ENCODE measurements around the gene TLK2. TPM values are rescaled to one million over a fixed set of nuclear protein-coding genes. Genes with fewer than 3 reads are reported as not detected.
"Not testable (repeated sequence)": the region's sequence is repeated elsewhere in the genome, so short reads cannot be mapped to it uniquely, and the experiment has no call there.

TLK2 gene
- total RNA-seq, 1 experiment from 2014 or later: 54.6 TPM

GRCh38 chr17:62516376-62516775 is 37.8 kb downstream of the TLK2 start:
- POLR2A ChIA-PET; BruUV-seq (replicated peaks); ATAC-seq; H3K27me3 ChIP-seq (ENCODE audit: control insufficient read depth, insufficient read depth, low read length); H3K36me3 ChIP-seq (ENCODE audit: control insufficient read depth, insufficient read depth, low read length); CTCF ChIA-PET; H3K4me1 ChIP-seq (ENCODE audit: control insufficient read depth, insufficient read depth, low read length); intact Hi-C loops (cut with micrococcal nuclease; ENCODE audit: unreplicated experiment); H3K27ac ChIP-seq (ENCODE audit: low read length); DNase-seq (ENCODE audit: low read depth, low spot score); H3K4me3 ChIP-seq (ENCODE audit: low read depth in 2 of 2, low read length in 2 of 2); H3K9me3 ChIP-seq (ENCODE audit: control insufficient read depth, insufficient read depth, low read depth, low read length); in situ Hi-C loops (cut with HindIII; ENCODE audit: low pct_unique_long_range_greater_than_20kb, low sequenced_read_pairs): not testable (repeated sequence)

GRCh38 chr17:62521295-62521694 is 42.7 kb downstream of the TLK2 start:
- H3K9me3 ChIP-seq (ENCODE audit: control insufficient read depth, insufficient read depth, low read depth, low read length); POLR2A ChIA-PET; intact Hi-C loops (cut with micrococcal nuclease; ENCODE audit: unreplicated experiment); H3K27me3 ChIP-seq (ENCODE audit: control insufficient read depth, insufficient read depth, low read length); H3K4me3 ChIP-seq (ENCODE audit: low read depth in 2 of 2, low read length in 2 of 2); H3K36me3 ChIP-seq (ENCODE audit: control insufficient read depth, insufficient read depth, low read length); DNase-seq (ENCODE audit: low read depth, low spot score); H3K27ac ChIP-seq (ENCODE audit: low read length); H3K4me1 ChIP-seq (ENCODE audit: control insufficient read depth, insufficient read depth, low read length); in situ Hi-C loops (cut with HindIII; ENCODE audit: low pct_unique_long_range_greater_than_20kb, low sequenced_read_pairs); BruUV-seq (replicated peaks): not testable (repeated sequence)
- CTCF ChIA-PET: interaction anchor here (0.7 kb wide), 1 partner anchor 28 kb away, joined by 4 read pairs; no protein-coding TSS in a partner anchor
- peak; percentile 45; the same call in 1 of the 2 replicates for ATAC-seq

DNA sequence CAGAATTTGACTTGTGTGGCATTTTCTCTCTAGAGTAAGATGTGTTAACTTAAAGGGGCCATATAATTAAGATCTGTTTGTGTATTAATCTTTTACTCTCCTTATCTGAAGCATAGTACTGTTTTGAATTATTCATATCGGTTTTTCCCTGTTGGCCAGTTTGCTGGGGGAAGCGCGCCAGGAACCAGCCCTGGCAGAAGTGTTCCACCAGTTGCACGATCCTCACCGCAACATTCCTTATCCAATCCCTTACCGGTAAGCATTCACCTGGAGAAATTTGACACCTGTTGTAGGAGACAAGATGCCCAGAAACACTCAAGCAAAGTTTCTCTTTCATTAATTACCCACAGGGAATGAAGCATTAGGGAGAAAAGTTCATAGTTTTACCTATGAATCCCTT is 45.5 kb downstream of the TLK2 start:
- POLR2A ChIA-PET: not testable (repeated sequence)

GRCh38 chr17:62525317-62525716 is 46.7 kb downstream of the TLK2 start:
- H3K36me3 ChIP-seq (ENCODE audit: control insufficient read depth, insufficient read depth, low read length); DNase-seq (ENCODE audit: low read depth, low spot score); H3K9me3 ChIP-seq (ENCODE audit: control insufficient read depth, insufficient read depth, low read depth, low read length); ATAC-seq; H3K27me3 ChIP-seq (ENCODE audit: control insufficient read depth, insufficient read depth, low read length); POLR2A ChIA-PET; H3K4me1 ChIP-seq (ENCODE audit: control insufficient read depth, insufficient read depth, low read length); H3K27ac ChIP-seq (ENCODE audit: low read length); CTCF ChIA-PET; H3K4me3 ChIP-seq (ENCODE audit: low read depth in 2 of 2, low read length in 2 of 2); in situ Hi-C loops (cut with HindIII; ENCODE audit: low pct_unique_long_range_greater_than_20kb, low sequenced_read_pairs); intact Hi-C loops (cut with micrococcal nuclease; ENCODE audit: unreplicated experiment); BruUV-seq (replicated peaks): not testable (repeated sequence)

More for the DNA sequence above, 45.5 kb downstream of the TLK2 start:
- H3K36me3 ChIP-seq (ENCODE audit: control insufficient read depth, insufficient read depth, low read length); H3K9me3 ChIP-seq (ENCODE audit: control insufficient read depth, insufficient read depth, low read depth, low read length); CTCF ChIA-PET; intact Hi-C loops (cut with micrococcal nuclease; ENCODE audit: unreplicated experiment); H3K27me3 ChIP-seq (ENCODE audit: control insufficient read depth, insufficient read depth, low read length); H3K4me3 ChIP-seq (ENCODE audit: low read depth in 2 of 2, low read length in 2 of 2); H3K4me1 ChIP-seq (ENCODE audit: control insufficient read depth, insufficient read depth, low read length); in situ Hi-C loops (cut with HindIII; ENCODE audit: low pct_unique_long_range_greater_than_20kb, low sequenced_read_pairs); DNase-seq (ENCODE audit: low read depth, low spot score); H3K27ac ChIP-seq (ENCODE audit: low read length); ATAC-seq; BruUV-seq (replicated peaks): not testable (repeated sequence)

- intact Hi-C loops (cut with micrococcal nuclease; ENCODE audit: unreplicated experiment); H3K36me3 ChIP-seq (ENCODE audit: control insufficient read depth, insufficient read depth, low read length); ATAC-seq; CTCF ChIA-PET; BruUV-seq (replicated peaks); POLR2A ChIA-PET; H3K27ac ChIP-seq (ENCODE audit: low read length); H3K9me3 ChIP-seq (ENCODE audit: control insufficient read depth, insufficient read depth, low read depth, low read length); DNase-seq (ENCODE audit: low read depth, low spot score); H3K4me1 ChIP-seq (ENCODE audit: control insufficient read depth, insufficient read depth, low read length); in situ Hi-C loops (cut with HindIII; ENCODE audit: low pct_unique_long_range_greater_than_20kb, low sequenced_read_pairs); H3K27me3 ChIP-seq (ENCODE audit: control insufficient read depth, insufficient read depth, low read length); H3K4me3 ChIP-seq (ENCODE audit: low read depth in 2 of 2, low read length in 2 of 2): not testable (repeated sequence)
Measured at GRCh38 chr17:62530936-62531335, 52.3 kb downstream of the TLK2 start.

- H3K27ac ChIP-seq (ENCODE audit: low read length); H3K27me3 ChIP-seq (ENCODE audit: control insufficient read depth, insufficient read depth, low read length); DNase-seq (ENCODE audit: low read depth, low spot score); H3K9me3 ChIP-seq (ENCODE audit: control insufficient read depth, insufficient read depth, low read depth, low read length); intact Hi-C loops (cut with micrococcal nuclease; ENCODE audit: unreplicated experiment); in situ Hi-C loops (cut with HindIII; ENCODE audit: low pct_unique_long_range_greater_than_20kb, low sequenced_read_pairs); CTCF ChIA-PET; H3K36me3 ChIP-seq (ENCODE audit: control insufficient read depth, insufficient read depth, low read length); H3K4me1 ChIP-seq (ENCODE audit: control insufficient read depth, insufficient read depth, low read length); POLR2A ChIA-PET; H3K4me3 ChIP-seq (ENCODE audit: low read depth in 2 of 2, low read length in 2 of 2); ATAC-seq: not testable (repeated sequence)
- BruUV-seq (replicated peaks): TSS peak; percentile 4
Measured at GRCh38 chr17:62536557-62536956, 57.9 kb downstream of the TLK2 start.

DNA sequence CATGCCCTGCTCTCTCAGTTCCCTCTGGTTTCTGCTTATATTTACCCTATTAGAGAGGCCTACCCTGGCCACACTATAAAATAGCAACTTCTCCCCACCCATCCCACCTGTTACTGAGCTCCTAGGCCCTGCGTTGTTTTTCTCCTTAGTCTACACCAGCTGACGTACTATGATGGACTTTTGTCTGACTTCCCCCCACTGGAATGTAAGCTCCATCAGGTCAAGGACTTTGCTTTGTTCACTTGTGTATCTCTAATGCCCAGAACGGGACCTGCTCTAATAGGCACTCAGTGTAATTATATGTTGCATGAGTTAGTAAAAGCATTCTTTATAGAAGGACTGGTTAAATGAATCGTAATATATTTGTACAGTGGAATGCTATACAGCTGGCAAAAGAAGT is 62.4 kb downstream of the TLK2 start:
- in situ Hi-C loops (cut with HindIII; ENCODE audit: low pct_unique_long_range_greater_than_20kb, low sequenced_read_pairs); H3K9me3 ChIP-seq (ENCODE audit: control insufficient read depth, insufficient read depth, low read depth, low read length); ATAC-seq; DNase-seq (ENCODE audit: low read depth, low spot score); H3K4me1 ChIP-seq (ENCODE audit: control insufficient read depth, insufficient read depth, low read length); BruUV-seq (replicated peaks); H3K27me3 ChIP-seq (ENCODE audit: control insufficient read depth, insufficient read depth, low read length); H3K27ac ChIP-seq (ENCODE audit: low read length); POLR2A ChIA-PET; H3K36me3 ChIP-seq (ENCODE audit: control insufficient read depth, insufficient read depth, low read length); intact Hi-C loops (cut with micrococcal nuclease; ENCODE audit: unreplicated experiment); H3K4me3 ChIP-seq (ENCODE audit: low read depth in 2 of 2, low read length in 2 of 2); CTCF ChIA-PET: not testable (repeated sequence)

- DNase-seq (ENCODE audit: low read depth, low spot score); POLR2A ChIA-PET; CTCF ChIA-PET; BruUV-seq (replicated peaks); ATAC-seq; H3K9me3 ChIP-seq (ENCODE audit: control insufficient read depth, insufficient read depth, low read depth, low read length); in situ Hi-C loops (cut with HindIII; ENCODE audit: low pct_unique_long_range_greater_than_20kb, low sequenced_read_pairs); H3K27me3 ChIP-seq (ENCODE audit: control insufficient read depth, insufficient read depth, low read length); intact Hi-C loops (cut with micrococcal nuclease; ENCODE audit: unreplicated experiment); H3K4me3 ChIP-seq (ENCODE audit: low read depth in 2 of 2, low read length in 2 of 2); H3K27ac ChIP-seq (ENCODE audit: low read length); H3K4me1 ChIP-seq (ENCODE audit: control insufficient read depth, insufficient read depth, low read length); H3K36me3 ChIP-seq (ENCODE audit: control insufficient read depth, insufficient read depth, low read length): not testable (repeated sequence)
Measured at GRCh38 chr17:62543278-62543775, 64.7 kb downstream of the TLK2 start.

Measured in Panc1 (cell line).